ENCODE measurements around the gene MTARC2. TPM values are rescaled to one million over a fixed set of nuclear protein-coding genes. Genes with fewer than 3 reads are reported as not detected.

The MTARC2 gene
- total RNA-seq, 2 donors from 2014 or later: 30.4 to 32.1 TPM

GRCh38 chr1:220755309-220755708 lies 7.2 kb downstream of the MTARC2 start:
- Histone ChIP-seq H3K27ac (no peak overlapping the region), H3K4me3 (no peak overlapping the region), H3K4me1 (ENCODE audit: control insufficient read depth in 1 of 2, low read depth in 2 of 2) (peaks cover 3 to 19% of the 10 kb centered on the region in 2 donors), H3K27me3 (replicated peaks; ENCODE audit: insufficient read depth) (no peaks in the 10 kb centered on the region), H3K9me3 (no peaks in the 10 kb centered on the region), H3K36me3 (peaks cover 25% of the 10 kb centered on the region)
- no peak for TF ChIP-seq CTCF (IDR thresholded peaks at IDR 0.05)
- DNase-seq (ENCODE audit: low spot score) (no peak), ATAC-seq (ENCODE audit: insufficient number of reproducible peaks, low FRiP score, low read depth) (no peak)

DNA sequence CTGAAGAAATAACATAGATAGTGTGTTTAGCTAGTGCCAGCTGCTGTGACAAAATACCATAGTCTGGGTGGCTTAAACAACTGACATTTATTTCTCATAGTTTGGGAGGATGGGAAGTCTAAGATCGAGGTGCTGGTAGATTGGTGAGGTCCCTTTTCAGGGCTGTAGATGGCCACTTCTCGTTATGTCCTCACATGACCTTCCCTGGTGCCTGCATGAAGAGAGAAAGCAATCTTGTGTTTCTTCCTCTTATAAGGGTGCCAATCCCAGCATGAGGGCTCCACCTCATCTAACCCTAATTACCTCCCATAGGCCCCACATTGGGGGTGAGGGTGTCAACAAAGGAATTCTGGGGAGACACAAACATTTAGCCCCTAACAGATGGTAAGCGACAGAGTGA lies 9.3 kb downstream of the MTARC2 start:
- no peak for DNase-seq (ENCODE audit: low spot score)
- no peaks in the 10 kb centered on the region for H3K27me3 ChIP-seq (replicated peaks; ENCODE audit: insufficient read depth)
- no peak overlapping the region for H3K27ac ChIP-seq
- H3K4me1 ChIP-seq (ENCODE audit: control insufficient read depth in 1 of 2, low read depth in 2 of 2): no peaks in the 10 kb centered on the region
- TF ChIP-seq CTCF (IDR thresholded peaks at IDR 0.05): no peak
- ATAC-seq (ENCODE audit: insufficient number of reproducible peaks, low FRiP score, low read depth): no peak
- H3K9me3 ChIP-seq: no peaks in the 10 kb centered on the region
- H3K4me3 ChIP-seq: no peak overlapping the region
- H3K36me3 ChIP-seq: peaks cover 35% of the 10 kb centered on the region

GRCh38 chr1:220759147-220759546 lies 11.0 kb downstream of the MTARC2 start:
- DNase-seq (ENCODE audit: low spot score) (no peak), ATAC-seq (ENCODE audit: insufficient number of reproducible peaks, low FRiP score, low read depth) (no peak)
- Histone ChIP-seq H3K27ac (no peak overlapping the region), H3K4me3 (no peak overlapping the region), H3K27me3 (replicated peaks; ENCODE audit: insufficient read depth) (no peaks in the 10 kb centered on the region), H3K9me3 (no peaks in the 10 kb centered on the region), H3K36me3 (peaks cover 47% of the 10 kb centered on the region), H3K4me1 (ENCODE audit: control insufficient read depth in 1 of 2, low read depth in 2 of 2) (no peaks in the 10 kb centered on the region)
- TF ChIP-seq CTCF (IDR thresholded peaks at IDR 0.05): no peak

DNA sequence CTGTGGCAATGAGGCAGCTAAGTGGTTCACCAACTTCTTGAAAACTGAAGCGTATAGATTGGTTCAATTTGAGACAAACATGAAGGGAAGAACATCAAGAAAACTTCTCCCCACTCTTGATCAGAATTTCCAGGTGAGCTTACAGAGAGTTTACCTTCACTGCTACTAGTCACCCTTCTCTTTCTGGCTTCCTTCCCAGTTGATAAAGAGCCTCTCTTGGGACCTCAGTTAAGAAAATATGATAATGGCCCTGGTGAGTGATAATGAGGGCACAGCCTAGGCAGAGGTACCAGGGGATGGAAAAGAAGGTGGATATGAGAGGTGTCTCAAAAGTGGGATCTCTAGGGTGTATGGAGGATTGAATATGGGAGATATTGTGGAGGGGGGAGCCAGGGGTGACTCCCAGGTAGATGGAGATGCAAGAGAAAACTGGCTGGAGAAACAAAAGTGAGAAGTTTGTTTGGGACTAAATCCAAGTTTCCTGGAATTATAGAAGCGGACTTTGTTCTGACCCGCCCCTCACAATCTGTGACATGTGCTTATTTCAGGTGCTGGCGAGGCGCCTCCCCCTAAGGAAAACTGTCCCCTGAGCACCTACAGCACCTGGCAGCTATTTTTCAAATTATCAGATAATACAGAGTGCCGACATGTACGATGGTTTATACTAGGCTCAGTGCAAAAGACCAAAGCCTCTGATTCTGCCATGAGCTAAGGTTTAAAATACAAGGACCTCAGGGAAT lies 13.7 kb downstream of the MTARC2 start:
- Histone ChIP-seq H3K9me3 (no peaks in the 10 kb centered on the region), H3K27ac (no peak overlapping the region), H3K4me1 (ENCODE audit: control insufficient read depth in 1 of 2, low read depth in 2 of 2) (no peaks in the 10 kb centered on the region), H3K27me3 (replicated peaks; ENCODE audit: insufficient read depth) (no peaks in the 10 kb centered on the region), H3K4me3 (no peak overlapping the region), H3K36me3 (peaks cover 29% of the 10 kb centered on the region)
- DNase-seq (ENCODE audit: low spot score): no peak
- ATAC-seq (ENCODE audit: insufficient number of reproducible peaks, low FRiP score, low read depth): no peak
- TF ChIP-seq CTCF (IDR thresholded peaks at IDR 0.05): no peak

- Histone ChIP-seq H3K4me3 (no peak overlapping the region), H3K36me3 (peaks cover 35% of the 10 kb centered on the region), H3K4me1 (ENCODE audit: control insufficient read depth in 1 of 2, low read depth in 2 of 2) (peaks cover 0 to 8% of the 10 kb centered on the region in 2 donors), H3K9me3 (no peaks in the 10 kb centered on the region), H3K27ac (no peak overlapping the region), H3K27me3 (replicated peaks; ENCODE audit: insufficient read depth) (no peaks in the 10 kb centered on the region)
- no peak for DNase-seq (ENCODE audit: low spot score)
- no peak for ATAC-seq (ENCODE audit: insufficient number of reproducible peaks, low FRiP score, low read depth)
- no peak for TF ChIP-seq CTCF (IDR thresholded peaks at IDR 0.05)
These were observed 16.6 kb downstream of the MTARC2 start for GRCh38 chr1:220764757-220765156.
